GM21367 (cell line): ENCODE results near the gene ASXL2.
"Not testable (repeated sequence)": the region's sequence is repeated elsewhere in the genome, so short reads cannot be mapped to it uniquely, and the experiment has no call there.

Source experiments
- ATAC-seq: cut with Tn5 transposase; IDR thresholded peaks from one replicate; pipeline ENCODE4 v1.9.1; 2021; ENCODE audit not compliant: unreplicated experiment

The ASXL2 gene

GRCh38 chr2:25838152-25838756 lies 40.0 kb downstream of the ASXL2 start:
- ATAC-seq, result no peak

DNA sequence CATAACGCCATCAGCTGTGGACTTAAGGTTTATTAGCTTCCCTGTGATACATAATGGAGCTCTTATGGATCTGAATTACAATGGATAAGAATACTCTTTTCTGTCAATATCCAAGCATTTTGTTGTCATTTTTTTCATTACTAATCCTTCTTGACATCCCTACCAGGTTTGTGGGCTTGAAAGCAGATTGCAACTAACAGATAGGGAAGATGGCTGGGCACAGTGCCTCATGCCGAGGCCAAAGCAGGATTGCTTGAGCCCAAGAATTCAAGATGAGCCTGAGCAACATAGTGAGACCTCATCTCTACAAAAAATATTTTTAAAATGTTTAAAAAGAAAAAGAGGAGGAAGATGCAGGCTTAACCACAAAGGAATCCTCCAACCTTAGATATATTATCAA lies 42.4 kb downstream of the ASXL2 start:
- no peak for ATAC-seq

DNA sequence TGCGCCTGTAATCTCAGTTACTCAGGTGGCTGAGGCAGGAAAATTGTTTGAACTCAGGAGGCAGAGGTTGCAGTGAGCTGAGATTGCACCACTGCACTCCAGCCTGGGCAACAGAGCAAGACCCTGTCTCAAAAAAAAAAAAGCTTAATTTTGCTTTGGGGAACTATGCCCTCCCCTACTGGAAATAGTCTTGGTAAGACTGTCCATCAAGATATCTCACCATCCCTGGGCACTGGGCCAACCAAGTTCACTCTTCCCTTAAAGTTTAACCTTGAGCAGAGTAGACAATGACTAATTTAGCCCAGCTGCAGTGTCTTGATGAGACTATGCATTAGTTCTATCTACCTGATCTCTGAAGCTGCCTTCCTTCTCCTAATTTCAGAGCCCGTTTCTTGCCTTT lies 44.7 kb downstream of the ASXL2 start:
- no peak for ATAC-seq

DNA sequence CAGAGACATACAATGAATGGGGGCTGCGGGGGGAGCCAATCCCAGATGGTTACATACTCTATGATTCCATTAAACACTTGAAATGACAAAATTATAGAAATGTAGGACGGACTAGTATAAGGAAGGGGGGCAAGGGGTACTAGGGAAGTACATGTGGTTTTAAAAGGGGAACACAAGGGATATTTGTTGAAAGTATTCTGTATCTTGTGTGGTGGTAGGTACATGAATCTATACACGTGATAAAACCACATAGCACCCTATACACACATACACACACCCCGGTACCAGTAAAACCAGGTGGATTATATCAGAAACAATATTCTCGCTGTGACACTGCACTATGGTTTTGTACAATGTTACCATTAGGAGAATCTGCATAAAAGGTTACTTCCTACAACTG lies 45.4 kb downstream of the ASXL2 start:
- no peak for ATAC-seq

DNA sequence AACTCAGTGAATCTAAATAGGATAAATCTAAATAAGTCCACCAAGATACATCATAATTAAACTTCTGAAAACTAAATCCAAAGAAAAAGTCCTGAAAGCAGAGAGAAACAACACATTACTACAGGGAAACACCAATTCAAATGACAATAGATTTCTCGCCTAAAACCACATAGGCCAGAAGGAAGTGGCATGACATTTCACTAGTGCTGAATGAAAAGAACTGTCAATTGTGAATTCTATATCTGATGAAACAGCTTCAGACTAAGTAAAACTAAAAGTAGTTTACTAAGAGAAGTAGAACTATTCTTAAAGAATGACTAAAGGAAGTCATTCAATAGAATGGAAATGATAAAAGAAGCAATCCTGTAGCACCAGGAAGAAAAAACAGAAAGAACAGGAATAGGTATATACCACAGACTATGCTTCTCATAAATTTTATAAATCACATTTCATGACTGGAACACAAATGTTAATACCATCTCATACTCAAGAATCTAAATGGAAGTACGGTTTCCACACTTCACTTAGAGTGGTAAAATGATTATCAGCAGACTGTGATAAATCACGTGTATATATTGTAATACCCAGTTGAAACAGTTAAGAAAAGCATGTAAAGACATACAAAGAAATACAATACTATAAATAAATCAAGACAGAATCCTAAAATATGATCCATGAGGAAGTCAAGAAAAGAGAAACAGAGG lies 46.4 kb downstream of the ASXL2 start:
- ATAC-seq, result no peak

- no peak for ATAC-seq
Measured at GRCh38 chr2:25829828-25830227, 48.5 kb downstream of the ASXL2 start.

DNA sequence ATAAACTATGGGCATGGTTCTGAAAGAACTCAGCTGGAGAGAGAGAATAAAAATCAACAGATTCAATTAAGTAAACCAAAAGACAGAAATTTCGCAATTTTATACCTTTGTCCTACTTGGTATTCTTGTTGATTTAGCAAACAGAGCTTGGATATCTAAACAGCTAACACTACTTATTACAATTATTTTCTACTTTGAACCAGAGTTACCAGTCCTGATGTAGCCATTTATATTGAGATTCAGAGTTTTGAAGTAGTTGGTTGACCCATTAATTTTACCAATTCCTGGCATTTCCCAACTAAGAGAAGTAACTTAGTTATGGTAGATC lies 48.9 kb downstream of the ASXL2 start:
- ATAC-seq, result no peak

- ATAC-seq, result not testable (repeated sequence)
Measured at GRCh38 chr2:25828532-25829376, 49.5 kb downstream of the ASXL2 start.

DNA sequence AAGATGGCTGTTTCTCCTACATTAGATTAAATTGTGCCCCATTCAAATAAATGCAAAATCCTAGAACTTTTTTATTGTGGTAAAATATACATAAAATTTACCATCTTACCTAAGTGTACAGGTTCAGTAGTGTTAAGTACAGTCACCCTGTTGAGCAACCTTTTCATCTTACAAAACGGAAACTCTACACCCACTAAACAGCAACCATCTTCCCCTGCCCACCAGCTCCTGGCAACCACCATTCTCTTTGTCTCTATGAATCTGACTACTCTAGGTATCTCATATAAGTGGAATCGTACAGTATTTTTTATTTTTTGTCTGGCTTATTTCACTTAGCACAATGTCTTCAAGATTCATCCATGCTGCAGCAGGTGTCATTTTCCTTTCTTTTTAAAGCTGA lies 53.0 kb downstream of the ASXL2 start:
- no peak for ATAC-seq

DNA sequence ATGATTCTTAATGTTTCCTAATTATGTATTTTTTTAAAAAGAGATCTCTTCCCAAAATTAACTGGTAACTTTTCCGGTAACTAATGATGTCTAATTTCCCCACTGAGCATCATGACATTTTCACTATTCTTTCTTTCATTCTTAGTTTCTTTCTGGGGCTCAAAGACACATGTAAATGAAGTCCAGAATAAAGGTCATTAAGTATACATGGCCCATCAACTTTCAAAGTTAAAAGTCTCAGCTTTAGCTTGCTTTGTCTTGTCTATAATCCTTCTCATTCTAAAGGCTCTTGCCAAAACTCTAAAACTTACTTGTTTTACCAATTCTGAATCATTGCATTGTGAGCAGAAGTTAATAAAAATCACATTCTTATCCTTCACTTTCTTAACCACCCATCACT lies 53.6 kb downstream of the ASXL2 start:
- ATAC-seq, result no peak

- ATAC-seq, result no peak
Measured at GRCh38 chr2:25824216-25824615, 54.1 kb downstream of the ASXL2 start.

DNA sequence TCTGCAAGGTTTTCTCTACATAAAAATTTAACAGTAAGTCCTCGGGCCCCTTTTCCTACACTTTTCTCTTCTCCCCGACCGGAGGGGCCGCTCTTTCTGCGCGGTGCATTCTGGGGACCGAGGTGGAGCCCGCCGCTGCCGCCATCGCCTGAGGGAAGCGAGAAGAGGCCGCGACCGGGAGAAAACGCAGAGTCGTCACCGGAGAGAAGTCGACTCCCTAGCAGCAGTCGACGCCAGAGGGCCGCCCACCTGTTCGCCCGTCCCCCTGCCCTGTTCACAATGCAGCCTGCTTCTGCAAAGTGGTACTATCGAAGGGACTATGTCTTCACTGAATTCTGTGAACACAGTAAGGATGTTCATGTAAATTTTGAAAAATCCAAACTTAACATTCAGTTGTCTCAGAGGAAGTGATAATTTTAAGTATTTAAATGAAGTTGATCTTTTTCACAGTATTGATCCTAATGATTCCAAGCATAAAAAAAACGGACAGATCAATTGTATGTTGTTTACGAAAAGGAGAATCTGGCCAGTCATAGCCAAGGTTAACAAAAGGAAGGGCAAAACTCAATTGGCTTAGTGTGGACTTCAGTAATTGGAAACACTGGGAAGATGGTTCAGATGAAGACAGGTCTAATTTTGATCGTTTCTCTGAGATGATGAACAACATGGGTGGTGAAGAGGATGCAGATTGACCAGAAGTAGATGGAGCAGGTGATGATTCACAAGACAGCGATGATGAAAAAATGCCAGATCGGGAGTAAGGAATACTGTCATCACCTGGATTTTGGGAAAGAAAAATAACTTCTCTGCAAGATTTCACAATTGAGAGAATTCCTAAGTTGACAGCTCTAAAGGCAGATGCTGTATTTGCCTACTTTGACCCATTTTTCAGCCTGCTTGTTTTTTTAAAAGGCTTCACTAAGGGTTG lies 55.8 kb downstream of the ASXL2 start:
- ATAC-seq, result no peak

- ATAC-seq, result no peak
Measured at GRCh38 chr2:25821225-25822056, 56.8 kb downstream of the ASXL2 start.

- no peak for ATAC-seq
Measured at GRCh38 chr2:25819597-25820039, 58.7 kb downstream of the ASXL2 start.

- ATAC-seq, result peak; percentile 48
Measured at GRCh38 chr2:25817630-25818029, 60.7 kb downstream of the ASXL2 start.

- no peak for ATAC-seq
Measured at GRCh38 chr2:25817006-25817405, 61.3 kb downstream of the ASXL2 start.

GRCh38 chr2:25816249-25816648 lies 62.0 kb downstream of the ASXL2 start:
- ATAC-seq, result no peak

DNA sequence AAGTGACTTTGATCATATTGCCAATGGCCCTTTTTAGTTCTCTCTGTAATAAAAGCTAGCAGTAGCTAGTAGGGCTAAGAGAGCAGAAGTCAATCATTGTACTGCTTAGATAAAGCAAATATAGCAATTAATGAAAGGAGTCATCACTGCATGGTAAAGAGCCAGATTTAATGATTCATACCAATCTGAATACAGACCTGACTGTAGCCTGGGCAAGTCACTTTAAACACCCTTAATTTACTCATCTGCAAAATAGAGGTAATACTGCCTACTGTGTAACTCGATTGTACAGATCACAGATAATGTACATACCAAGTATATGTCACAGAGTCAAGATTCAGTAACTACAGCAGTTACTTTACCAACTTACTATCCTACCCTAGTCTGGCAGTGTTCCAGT lies 63.6 kb downstream of the ASXL2 start:
- no peak for ATAC-seq

- no peak for ATAC-seq
Measured at GRCh38 chr2:25810428-25810827, 67.9 kb downstream of the ASXL2 start.

DNA sequence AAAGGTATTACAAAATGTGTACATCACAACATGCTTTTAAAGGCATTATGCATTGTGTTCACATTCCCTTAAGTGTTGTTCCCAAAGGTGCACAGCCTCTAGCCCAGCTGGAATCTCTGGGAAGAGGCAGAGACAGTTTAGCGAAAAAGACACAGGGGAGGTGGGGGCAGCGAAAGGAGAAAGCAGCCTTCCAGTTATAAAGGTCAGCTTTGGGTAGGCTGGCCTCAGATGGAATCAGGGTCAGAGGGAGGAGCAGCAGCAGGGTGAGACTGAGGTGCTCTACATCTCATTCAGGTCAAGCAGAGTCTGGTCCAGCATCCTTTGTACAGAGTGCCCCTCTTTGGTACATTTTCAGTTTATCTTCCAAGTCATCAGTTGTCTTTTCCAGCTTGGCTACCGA lies 68.6 kb downstream of the ASXL2 start:
- ATAC-seq, result no peak
